D721Med (cell line): ENCODE results near the gene CHMP6.

Experiments used
- DNase-seq: peaks from one replicate; pipeline ENCODE4 v3.0.0; 2011; ENCODE audit warnings: low spot score; ENCODE audit not compliant: insufficient read length
- FAIRE-seq: peaks from 2 replicates; lab custom pipeline; 2011; peaks lifted over from hg19 to GRCh38; lab: Jason Lieb, UNC
- CTCF ChIP-seq: IDR thresholded peaks from 2 replicates; pipeline ENCODE4 v1.5.1; 2012; ENCODE audit warnings: mild to moderate bottlenecking, control low read depth; ENCODE audit not compliant: insufficient read depth; ENCODE audit errors: missing control alignments

The CHMP6 gene

GRCh38 chr17:81002409-81003361, 11.0 kb downstream of the CHMP6 start:
- no peak for TF ChIP-seq CTCF
- FAIRE-seq (no peak), DNase-seq (no peak)

- FAIRE-seq = no peak
- TF ChIP-seq CTCF = no peak
Observed at GRCh38 chr17:81003711-81004475, 12.3 kb downstream of the CHMP6 start.

GRCh38 chr17:81006891-81007290, 15.2 kb downstream of the CHMP6 start:
- no peak for FAIRE-seq
- TF ChIP-seq CTCF = no peak
- DNase-seq = no peak

More at GRCh38 chr17:81003711-81004475, 12.3 kb downstream of the CHMP6 start:
- no peak for DNase-seq

DNA sequence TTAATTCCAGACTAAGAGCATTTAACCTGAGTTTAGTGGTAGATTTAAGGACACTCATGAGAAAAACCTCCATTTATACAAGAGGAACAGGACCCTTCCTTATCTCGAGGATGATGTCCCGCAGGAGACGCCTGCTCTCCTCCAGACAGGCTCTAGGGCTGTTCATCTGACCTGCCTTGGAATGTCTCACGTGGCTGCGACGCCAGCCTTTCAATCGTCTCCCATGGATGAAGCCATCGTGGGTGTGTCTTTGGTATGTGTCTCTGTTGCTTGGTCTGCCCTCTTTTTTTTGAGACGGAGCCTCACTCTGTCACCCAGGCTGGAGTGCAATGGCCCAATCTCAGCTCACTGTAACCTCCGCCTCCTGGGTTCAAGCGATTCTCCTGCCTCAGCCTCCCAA, 16.5 kb downstream of the CHMP6 start:
- FAIRE-seq (no peak), DNase-seq (no peak)
- no peak for TF ChIP-seq CTCF

GRCh38 chr17:81009136-81009535, 17.5 kb downstream of the CHMP6 start:
- FAIRE-seq (no peak), DNase-seq (no peak)
- no peak for TF ChIP-seq CTCF

- FAIRE-seq (no peak), DNase-seq (no peak)
- TF ChIP-seq CTCF = no peak
Observed at GRCh38 chr17:81010935-81011334, 19.3 kb downstream of the CHMP6 start.

GRCh38 chr17:81011951-81012350, 20.3 kb downstream of the CHMP6 start:
- DNase-seq (no peak), FAIRE-seq (no peak)
- TF ChIP-seq CTCF = no peak
